Aorta (tissue), 5 donors: ENCODE measurements around the gene LYZL4. TPM values are rescaled to one million over a fixed set of nuclear protein-coding genes. Genes with fewer than 3 reads are reported as not detected.
A peak's percentile ranks its signal among the peaks of the same experiment; 100 is the strongest.

Experiments
- ATAC-seq: fragments of 200-7000 bp; cut with Tn5 transposase; one replicate; pipeline ENCODE4 v1.9.1; 2022; ENCODE audit warnings: moderate library complexity; ENCODE audit not compliant: low FRiP score
- DNase-seq, 2 donors: peaks; one replicate each; pipeline ENCODE4 v3.0.0-alpha.2; 2020
- H3K27ac ChIP-seq, 2 donors: one replicate each; pipeline ENCODE4 v1.5.1; 2013; ENCODE audit warnings: low read length in 2 of 2, mild to moderate bottlenecking in 2 of 2, moderate library complexity in 2 of 2, control low read depth in 1 of 2, inconsistent platforms in 1 of 2, low read depth in 1 of 2
- H3K27me3 ChIP-seq, 2 donors: one replicate each; pipeline ENCODE4 v1.6.1; 2013; ENCODE audit warnings: control low read depth in 1 of 2, low read length in 1 of 2, mild to moderate bottlenecking in 1 of 2, moderate library complexity in 1 of 2; ENCODE audit not compliant: insufficient read depth in 2 of 2, control insufficient read depth in 1 of 2
- H3K36me3 ChIP-seq, 2 donors: one replicate each; pipeline ENCODE4 v1.6.1; 2013; ENCODE audit warnings: control low read depth in 1 of 2, low read length in 1 of 2, mild to moderate bottlenecking in 1 of 2; ENCODE audit not compliant: insufficient read depth in 2 of 2, control insufficient read depth in 1 of 2
- H3K4me1 ChIP-seq, 2 donors: one replicate each; pipeline ENCODE4 v1.6.1; 2013; ENCODE audit warnings: low read length in 2 of 2, control low read depth in 1 of 2, mild to moderate bottlenecking in 1 of 2, moderate library complexity in 1 of 2; ENCODE audit not compliant: insufficient read depth in 2 of 2, control insufficient read depth in 1 of 2
- H3K4me3 ChIP-seq, 2 donors: one replicate each; pipeline ENCODE4 v1.5.1; 2013; ENCODE audit warnings: low read length in 2 of 2, control low read depth in 1 of 2, mild to moderate bottlenecking in 1 of 2
- H3K9me3 ChIP-seq: one replicate; pipeline ENCODE4 v1.6.1; 2013; ENCODE audit warnings: mild to moderate bottlenecking, low read length; ENCODE audit not compliant: control insufficient read depth
- WGBS, 2 donors: extraction: QIAGEN DNeasy Blood & Tissue Kit; methylation state at CpG; one replicate each; pipeline ENCODE4 v1.1.7; 2013; 5-methylcytosine and 5-hydroxymethylcytosine counted together
- intact Hi-C, 2 donors: fragments of 100-400 bp; cut with DNase I; formaldehyde crosslinking; loops; one replicate each; pipeline versions ENCODE4 v1.14.2 to v1.15.0; 2022
- polyA plus RNA-seq, 2 donors: library from polyadenylated mRNA; stranded (reverse); fragments of 200-250 nt; gene quantifications; one replicate each; pipeline ENCODE4 v1.2.3, GENCODE V29; 2013
- total RNA-seq, 2 donors: library from RNA; stranded (reverse); fragmentation: NEBNext Ultra II Directional; extraction: Animal tissue kit (Norgen Biotek cat#: 25700); gene quantifications; one replicate each; pipeline ENCODE4 v1.2.1, GENCODE V29; 2021
- donor health status: healthy with polysubstance abuse.
- donor health status: Bipolar disorder and iron deficiency.
- donor health status: DM: no; HTN: no; CAD: no.
- donor health status: DM: no; HTN: no; CAD: no.
- donor health status: DM: yes; HTN: yes; CAD: no.

The LYZL4 gene
- total and polyA plus RNA-seq, 4 donors: not detected

GRCh38 chr3:42412526-42413155 lies 2.2 kb upstream of the LYZL4 start:
- DNase-seq (no peak), ATAC-seq (no peak)
- H3K9me3 ChIP-seq: no peaks in the 10 kb centered on the region
- no peaks in the 10 kb centered on the region for H3K27me3 ChIP-seq
- H3K4me1 ChIP-seq: no peaks in the 10 kb centered on the region
- no peak overlapping the region for H3K4me3 ChIP-seq
- intact Hi-C loops: no loop called here
- WGBS, 2 donors: 87 to 89% methylated on average over 6 of the region's 6 CpGs
- no peak overlapping the region for H3K27ac ChIP-seq
- no peaks in the 10 kb centered on the region for H3K36me3 ChIP-seq

- no peaks in the 10 kb centered on the region for H3K9me3 ChIP-seq
- H3K36me3 ChIP-seq: no peaks in the 10 kb centered on the region
- no peak for DNase-seq
- no peaks in the 10 kb centered on the region for H3K4me1 ChIP-seq
- H3K4me3 ChIP-seq: no peak overlapping the region
- no peaks in the 10 kb centered on the region for H3K27me3 ChIP-seq
- 80 to 88% methylated on average over 1 of the region's 1 CpG for WGBS, 2 donors
- intact Hi-C loops: no loop called here
- ATAC-seq: no peak
- no peak overlapping the region for H3K27ac ChIP-seq
Measured at GRCh38 chr3:42411429-42411828, 1.0 kb upstream of the LYZL4 start.

DNA sequence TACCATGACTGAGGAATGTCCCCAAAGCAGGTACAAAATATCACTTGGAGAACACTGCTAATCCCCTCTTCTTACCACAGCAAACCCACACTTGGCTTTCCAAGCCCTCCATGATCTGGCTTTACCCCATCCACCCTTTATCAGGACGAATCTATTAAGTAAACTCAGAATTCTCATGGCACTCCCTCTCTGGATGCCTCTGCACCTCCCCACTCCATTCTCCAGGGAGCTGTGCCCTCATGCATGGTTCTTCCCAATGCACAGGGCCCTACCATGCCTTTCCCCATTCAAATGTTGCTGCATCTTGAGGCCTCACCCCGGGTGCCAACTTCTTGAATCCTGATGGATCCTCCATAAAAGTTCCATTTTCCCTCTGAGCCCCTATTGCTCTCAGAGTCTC lies 2.3 kb downstream of the LYZL4 start:
- Histone ChIP-seq H3K27ac (no peak overlapping the region), H3K36me3 (no peaks in the 10 kb centered on the region), H3K9me3 (no peaks in the 10 kb centered on the region), H3K4me1 (no peaks in the 10 kb centered on the region), H3K4me3 (no peak overlapping the region), H3K27me3 (no peaks in the 10 kb centered on the region)
- ATAC-seq: no peak
- intact Hi-C loops: loop anchor here in 1 of 2 donors (5.0 kb wide), 1 partner anchor 81 kb away; no protein-coding TSS in a partner anchor
- WGBS, 2 donors: 71 to 74% methylated on average over 2 of the region's 2 CpGs
- no peak for DNase-seq

DNA sequence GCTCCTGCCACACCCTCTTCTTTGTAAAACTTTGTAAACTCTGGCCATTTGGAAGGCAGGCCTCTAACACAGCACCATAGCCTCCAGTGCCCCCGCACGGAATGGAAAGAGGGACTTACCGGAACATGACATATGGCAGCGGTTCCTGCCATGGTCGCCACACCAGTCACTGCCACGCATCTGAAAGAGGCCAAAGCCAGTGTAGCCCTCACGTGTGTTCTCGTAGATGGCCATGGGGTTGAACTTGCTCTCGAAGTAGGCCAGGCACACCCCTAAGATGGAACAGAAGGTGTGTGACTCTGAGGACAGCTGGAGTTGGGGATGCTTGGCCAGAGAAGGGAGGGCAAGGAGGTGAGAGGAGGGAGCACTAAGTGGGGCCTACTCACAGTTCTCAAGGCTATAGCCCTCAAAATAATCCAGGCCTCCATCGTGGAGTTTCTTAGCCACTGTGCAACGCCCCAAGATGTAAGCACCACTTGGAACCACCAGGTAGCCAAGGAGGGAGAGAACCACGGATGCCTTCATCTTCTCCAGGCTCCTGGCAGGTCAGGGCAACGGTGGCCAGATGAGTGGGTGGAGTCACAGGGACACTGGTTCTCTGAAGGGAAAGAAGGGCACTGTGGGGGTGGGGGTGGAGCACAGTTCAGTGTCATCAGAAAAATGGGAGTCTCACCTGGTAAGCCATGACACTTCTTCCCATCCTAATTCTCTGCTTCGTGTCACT lies 3.5 kb downstream of the LYZL4 start:
- Histone ChIP-seq H3K27ac (no peak overlapping the region), H3K4me3 (no peak overlapping the region), H3K36me3 (no peaks in the 10 kb centered on the region), H3K9me3 (no peaks in the 10 kb centered on the region), H3K4me1 (no peaks in the 10 kb centered on the region), H3K27me3 (no peaks in the 10 kb centered on the region)
- peak; percentile 26 for ATAC-seq
- DNase-seq: no peak
- 86 to 87% methylated on average over 14 of the region's 14 CpGs for WGBS, 2 donors
- intact Hi-C loops: loop anchor here in 1 of 2 donors (5.0 kb wide), 1 partner anchor 80 kb away; no protein-coding TSS in a partner anchor

DNA sequence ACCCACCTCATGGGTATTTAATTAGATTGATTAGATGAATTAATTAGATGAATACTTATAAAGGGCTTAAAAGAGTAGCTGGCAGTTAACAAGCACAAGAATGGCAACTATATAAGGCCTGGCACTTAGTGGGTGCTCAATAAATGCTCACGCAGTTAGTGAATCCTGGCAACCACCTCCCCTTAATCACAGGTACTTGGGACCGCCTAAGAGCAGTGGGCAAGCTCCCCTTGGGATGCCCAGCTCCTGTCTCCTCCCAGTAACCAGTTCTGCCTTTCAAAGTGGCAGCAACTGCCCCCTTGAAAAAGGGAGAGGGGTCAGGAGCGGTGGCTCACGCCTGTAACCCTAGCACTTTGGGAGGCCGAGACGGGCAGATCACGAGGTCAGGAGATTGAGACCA lies 4.6 kb downstream of the LYZL4 start:
- Histone ChIP-seq H3K9me3 (no peaks in the 10 kb centered on the region), H3K4me3 (no peak overlapping the region), H3K27ac (no peak overlapping the region), H3K36me3 (no peaks in the 10 kb centered on the region), H3K4me1 (no peaks in the 10 kb centered on the region), H3K27me3 (no peaks in the 10 kb centered on the region)
- ATAC-seq (no peak), DNase-seq (no peak)
- WGBS, 2 donors: 91 to 93% methylated on average over 7 of the region's 7 CpGs
- intact Hi-C loops: loop anchor here in 1 of 2 donors (5.0 kb wide), 1 partner anchor 79 kb away; no protein-coding TSS in a partner anchor

GRCh38 chr3:42403737-42404136 lies 6.7 kb downstream of the LYZL4 start:
- no peak for ATAC-seq
- 76 to 81% methylated on average over 3 of the region's 3 CpGs for WGBS, 2 donors

DNA sequence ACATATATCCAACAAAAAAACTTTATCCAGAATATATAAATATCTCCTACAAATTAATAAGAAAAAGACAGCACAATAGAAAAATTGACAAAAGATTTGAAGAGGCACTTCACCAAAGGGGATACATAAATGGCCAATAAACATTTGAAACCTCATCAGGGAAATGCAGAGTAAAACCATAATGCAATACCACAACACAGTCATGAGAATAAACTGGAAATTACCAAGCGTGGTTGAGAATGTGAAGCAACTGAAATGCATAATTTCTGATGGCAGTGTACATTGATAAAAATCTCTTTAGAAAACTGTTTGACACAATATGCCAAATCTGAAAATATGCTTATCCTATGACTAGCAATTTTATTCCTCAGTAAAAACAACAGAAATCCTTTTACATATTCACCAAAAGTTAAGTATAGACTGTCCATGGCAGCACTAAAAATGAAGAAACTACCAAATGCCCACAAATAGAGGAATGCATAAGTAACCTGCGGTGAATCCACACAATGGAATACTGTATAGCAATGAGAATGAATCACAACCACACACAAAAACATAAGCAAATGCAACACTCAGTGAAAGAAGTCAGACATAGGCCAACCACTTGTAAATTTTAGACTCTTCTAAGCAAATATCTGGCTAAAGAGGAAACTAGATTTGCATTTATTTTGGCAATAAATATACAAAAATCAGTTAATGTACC lies 7.9 kb downstream of the LYZL4 start:
- Histone ChIP-seq H3K27ac (no peak overlapping the region), H3K36me3 (no peaks in the 10 kb centered on the region), H3K9me3 (no peaks in the 10 kb centered on the region), H3K27me3 (no peaks in the 10 kb centered on the region), H3K4me1 (no peaks in the 10 kb centered on the region), H3K4me3 (no peak overlapping the region)
- 89 to 91% methylated on average over 2 of the region's 2 CpGs for WGBS, 2 donors
- no peak for ATAC-seq
- intact Hi-C loops: no loop called here
- DNase-seq: no peak

More at GRCh38 chr3:42403737-42404136, 6.7 kb downstream of the LYZL4 start:
- no peak for DNase-seq
- Histone ChIP-seq H3K4me1 (no peaks in the 10 kb centered on the region), H3K36me3 (no peaks in the 10 kb centered on the region), H3K9me3 (no peaks in the 10 kb centered on the region), H3K27me3 (no peaks in the 10 kb centered on the region), H3K27ac (no peak overlapping the region), H3K4me3 (no peak overlapping the region)
- intact Hi-C loops: no loop called here

- 24 to 46% methylated on average over 3 of the region's 3 CpGs for WGBS, 2 donors
- ATAC-seq (no peak), DNase-seq (no peak)
- H3K27me3 ChIP-seq: no peaks in the 10 kb centered on the region
- H3K4me3 ChIP-seq: no peak overlapping the region
- H3K9me3 ChIP-seq: no peaks in the 10 kb centered on the region
- H3K27ac ChIP-seq: no peak overlapping the region
- intact Hi-C loops: no loop called here
- no peaks in the 10 kb centered on the region for H3K36me3 ChIP-seq
- no peaks in the 10 kb centered on the region for H3K4me1 ChIP-seq
Measured at GRCh38 chr3:42398080-42398479, 12.3 kb downstream of the LYZL4 start.
